B cell (primary cell): ENCODE results near the gene TSPOAP1.

Experiments used
- EZH2 ChIP-seq: IDR thresholded peaks from 2 replicates; pipeline ENCODE4 v1.6.1; 2012; ENCODE audit warnings: borderline replicate concordance, low read depth, mild to moderate bottlenecking, moderate library complexity, low read length; ENCODE audit not compliant: insufficient read depth, poor library complexity, severe bottlenecking
- TF ChIP-seq, protein P1 (sequence below): fragments of 200-600 bp; IDR thresholded peaks from one replicate; pipeline ENCODE4 v1.8.0; 2022; ENCODE audit warnings: antibody characterized with exemption, mild to moderate bottlenecking

- TF ChIP-seq, protein P1, sequence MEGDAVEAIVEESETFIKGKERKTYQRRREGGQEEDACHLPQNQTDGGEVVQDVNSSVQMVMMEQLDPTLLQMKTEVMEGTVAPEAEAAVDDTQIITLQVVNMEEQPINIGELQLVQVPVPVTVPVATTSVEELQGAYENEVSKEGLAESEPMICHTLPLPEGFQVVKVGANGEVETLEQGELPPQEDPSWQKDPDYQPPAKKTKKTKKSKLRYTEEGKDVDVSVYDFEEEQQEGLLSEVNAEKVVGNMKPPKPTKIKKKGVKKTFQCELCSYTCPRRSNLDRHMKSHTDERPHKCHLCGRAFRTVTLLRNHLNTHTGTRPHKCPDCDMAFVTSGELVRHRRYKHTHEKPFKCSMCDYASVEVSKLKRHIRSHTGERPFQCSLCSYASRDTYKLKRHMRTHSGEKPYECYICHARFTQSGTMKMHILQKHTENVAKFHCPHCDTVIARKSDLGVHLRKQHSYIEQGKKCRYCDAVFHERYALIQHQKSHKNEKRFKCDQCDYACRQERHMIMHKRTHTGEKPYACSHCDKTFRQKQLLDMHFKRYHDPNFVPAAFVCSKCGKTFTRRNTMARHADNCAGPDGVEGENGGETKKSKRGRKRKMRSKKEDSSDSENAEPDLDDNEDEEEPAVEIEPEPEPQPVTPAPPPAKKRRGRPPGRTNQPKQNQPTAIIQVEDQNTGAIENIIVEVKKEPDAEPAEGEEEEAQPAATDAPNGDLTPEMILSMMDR = no peak
- TF ChIP-seq EZH2 = no peak
Measured at GRCh38 chr17:58370309-58370708, 41.7 kb upstream of the TSPOAP1 start.
